ENCODE measurements around the gene CDC20B. TPM values are rescaled to one million over a fixed set of nuclear protein-coding genes. Genes with fewer than 3 reads are reported as not detected.

Gene CDC20B
- polyA plus RNA-seq, 1 donor from 2014 or later: not detected

DNA sequence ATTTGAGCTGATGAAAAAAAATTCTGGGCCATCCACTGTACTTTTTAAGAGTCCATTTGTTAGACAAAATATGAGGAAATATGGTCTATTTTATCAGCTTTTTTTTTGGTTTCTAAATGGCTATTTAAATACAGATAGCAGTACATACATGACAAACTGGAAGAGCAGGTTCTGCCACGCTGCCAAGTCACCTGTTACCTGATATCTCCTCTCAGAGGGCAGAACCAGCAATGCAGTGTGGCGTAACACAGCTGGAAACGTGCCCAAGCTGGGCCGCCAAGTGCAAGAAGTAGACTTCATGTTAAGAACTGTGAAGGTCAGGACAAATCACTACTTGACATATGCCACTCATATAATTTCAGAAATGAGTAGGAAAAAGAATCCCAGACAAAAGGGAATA, 46.0 kb upstream of the CDC20B start:
- H3K4me3 ChIP-seq (ENCODE audit: low read length): no peak overlapping the region
- H3K79me2 ChIP-seq (replicated peaks; ENCODE audit: insufficient read depth, low read length): no peaks in the 10 kb centered on the region

DNA sequence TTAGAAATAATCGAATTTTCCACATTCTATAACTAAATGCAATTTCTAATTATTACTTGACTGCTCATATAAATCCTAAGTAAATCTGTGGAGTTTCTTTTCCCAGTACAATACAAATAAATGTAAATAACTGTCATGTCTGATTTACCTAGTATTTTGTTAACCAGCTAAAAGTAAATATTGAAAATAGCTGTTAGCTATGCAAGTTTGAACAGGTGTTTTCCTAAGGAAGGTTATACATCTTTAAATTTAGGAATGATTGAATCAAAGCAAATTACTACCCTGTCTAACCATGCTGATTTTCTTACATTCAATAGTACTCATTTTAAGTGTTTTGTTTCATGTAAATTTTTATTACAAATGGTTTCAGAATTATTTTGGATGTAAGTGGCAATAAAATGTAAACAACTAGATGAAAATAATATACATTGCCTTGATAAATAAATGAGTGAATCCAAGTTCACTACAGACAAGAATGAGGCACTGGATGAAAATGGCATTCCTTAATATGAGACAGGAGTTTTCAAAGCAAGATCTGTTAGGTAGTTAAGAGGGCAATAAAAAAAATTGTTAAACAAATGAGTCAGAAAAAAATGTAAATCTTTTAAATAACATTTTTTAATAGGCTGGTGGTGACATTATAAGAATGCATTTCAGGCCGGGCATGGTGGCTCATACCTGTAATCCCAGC, 38.4 kb upstream of the CDC20B start:
- Histone ChIP-seq H3K27me3 (ENCODE audit: insufficient read depth, low read depth, low read length) (no peaks in the 10 kb centered on the region), H3K36me3 (ENCODE audit: insufficient read depth, low read length) (no peaks in the 10 kb centered on the region), H4K20me1 (ENCODE audit: insufficient read depth) (no peaks in the 10 kb centered on the region), H3K9ac (ENCODE audit: low read length) (no peak overlapping the region), H2AFZ (ENCODE audit: low read depth, low read length) (no peak overlapping the region), H3K4me3 (ENCODE audit: low read length) (no peak overlapping the region), H3F3A (ENCODE audit: insufficient read depth, low read length, poor library complexity, severe bottlenecking) (no peaks in the 10 kb centered on the region), H3K27ac (ENCODE audit: low read length) (no peak overlapping the region), H3K9me2 (ENCODE audit: insufficient read depth, low read length) (no peaks in the 10 kb centered on the region), H3K4me2 (ENCODE audit: low read length) (no peak overlapping the region), H3K79me2 (replicated peaks; ENCODE audit: insufficient read depth, low read length) (no peaks in the 10 kb centered on the region), H3K9me3 (ENCODE audit: low read length) (no peaks in the 10 kb centered on the region)
- TF ChIP-seq, protein P1, sequence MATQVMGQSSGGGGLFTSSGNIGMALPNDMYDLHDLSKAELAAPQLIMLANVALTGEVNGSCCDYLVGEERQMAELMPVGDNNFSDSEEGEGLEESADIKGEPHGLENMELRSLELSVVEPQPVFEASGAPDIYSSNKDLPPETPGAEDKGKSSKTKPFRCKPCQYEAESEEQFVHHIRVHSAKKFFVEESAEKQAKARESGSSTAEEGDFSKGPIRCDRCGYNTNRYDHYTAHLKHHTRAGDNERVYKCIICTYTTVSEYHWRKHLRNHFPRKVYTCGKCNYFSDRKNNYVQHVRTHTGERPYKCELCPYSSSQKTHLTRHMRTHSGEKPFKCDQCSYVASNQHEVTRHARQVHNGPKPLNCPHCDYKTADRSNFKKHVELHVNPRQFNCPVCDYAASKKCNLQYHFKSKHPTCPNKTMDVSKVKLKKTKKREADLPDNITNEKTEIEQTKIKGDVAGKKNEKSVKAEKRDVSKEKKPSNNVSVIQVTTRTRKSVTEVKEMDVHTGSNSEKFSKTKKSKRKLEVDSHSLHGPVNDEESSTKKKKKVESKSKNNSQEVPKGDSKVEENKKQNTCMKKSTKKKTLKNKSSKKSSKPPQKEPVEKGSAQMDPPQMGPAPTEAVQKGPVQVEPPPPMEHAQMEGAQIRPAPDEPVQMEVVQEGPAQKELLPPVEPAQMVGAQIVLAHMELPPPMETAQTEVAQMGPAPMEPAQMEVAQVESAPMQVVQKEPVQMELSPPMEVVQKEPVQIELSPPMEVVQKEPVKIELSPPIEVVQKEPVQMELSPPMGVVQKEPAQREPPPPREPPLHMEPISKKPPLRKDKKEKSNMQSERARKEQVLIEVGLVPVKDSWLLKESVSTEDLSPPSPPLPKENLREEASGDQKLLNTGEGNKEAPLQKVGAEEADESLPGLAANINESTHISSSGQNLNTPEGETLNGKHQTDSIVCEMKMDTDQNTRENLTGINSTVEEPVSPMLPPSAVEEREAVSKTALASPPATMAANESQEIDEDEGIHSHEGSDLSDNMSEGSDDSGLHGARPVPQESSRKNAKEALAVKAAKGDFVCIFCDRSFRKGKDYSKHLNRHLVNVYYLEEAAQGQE (IDR thresholded peaks at IDR 0.05; ENCODE audit: borderline replicate concordance): no peak
- TF ChIP-seq RAD21 (conservative IDR thresholded peaks at IDR 0.05) (no peak), EP300 (conservative IDR thresholded peaks at IDR 0.05; ENCODE audit: poor library complexity, severe bottlenecking) (no peak), POLR2AphosphoS5 (IDR thresholded peaks at IDR 0.05) (no peak), SMC3 (conservative IDR thresholded peaks at IDR 0.05; ENCODE audit: poor library complexity) (no peak), MXI1 (conservative IDR thresholded peaks at IDR 0.05; ENCODE audit: poor library complexity, severe bottlenecking) (no peak), TAF1 (IDR thresholded peaks at IDR 0.05; ENCODE audit: low read depth) (no peak), EZH2 (IDR thresholded peaks at IDR 0.05; ENCODE audit: borderline replicate concordance, insufficient read depth, low read length, poor library complexity, severe bottlenecking) (no peak)
- TF ChIP-seq, protein P2, sequence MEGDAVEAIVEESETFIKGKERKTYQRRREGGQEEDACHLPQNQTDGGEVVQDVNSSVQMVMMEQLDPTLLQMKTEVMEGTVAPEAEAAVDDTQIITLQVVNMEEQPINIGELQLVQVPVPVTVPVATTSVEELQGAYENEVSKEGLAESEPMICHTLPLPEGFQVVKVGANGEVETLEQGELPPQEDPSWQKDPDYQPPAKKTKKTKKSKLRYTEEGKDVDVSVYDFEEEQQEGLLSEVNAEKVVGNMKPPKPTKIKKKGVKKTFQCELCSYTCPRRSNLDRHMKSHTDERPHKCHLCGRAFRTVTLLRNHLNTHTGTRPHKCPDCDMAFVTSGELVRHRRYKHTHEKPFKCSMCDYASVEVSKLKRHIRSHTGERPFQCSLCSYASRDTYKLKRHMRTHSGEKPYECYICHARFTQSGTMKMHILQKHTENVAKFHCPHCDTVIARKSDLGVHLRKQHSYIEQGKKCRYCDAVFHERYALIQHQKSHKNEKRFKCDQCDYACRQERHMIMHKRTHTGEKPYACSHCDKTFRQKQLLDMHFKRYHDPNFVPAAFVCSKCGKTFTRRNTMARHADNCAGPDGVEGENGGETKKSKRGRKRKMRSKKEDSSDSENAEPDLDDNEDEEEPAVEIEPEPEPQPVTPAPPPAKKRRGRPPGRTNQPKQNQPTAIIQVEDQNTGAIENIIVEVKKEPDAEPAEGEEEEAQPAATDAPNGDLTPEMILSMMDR (IDR thresholded peaks at IDR 0.05; ENCODE audit: poor library complexity, severe bottlenecking): no peak

More for the DNA sequence above, 46.0 kb upstream of the CDC20B start:
- Histone ChIP-seq H3K9me3 (ENCODE audit: low read length) (peaks cover 3% of the 10 kb centered on the region), H3K27me3 (ENCODE audit: insufficient read depth, low read depth, low read length) (peaks cover 62% of the 10 kb centered on the region), H3F3A (ENCODE audit: insufficient read depth, low read length, poor library complexity, severe bottlenecking) (no peaks in the 10 kb centered on the region), H2AFZ (ENCODE audit: low read depth, low read length) (no peak overlapping the region), H3K9ac (ENCODE audit: low read length) (no peak overlapping the region), H4K20me1 (ENCODE audit: insufficient read depth) (no peaks in the 10 kb centered on the region), H3K4me2 (ENCODE audit: low read length) (no peak overlapping the region), H3K9me2 (ENCODE audit: insufficient read depth, low read length) (no peaks in the 10 kb centered on the region), H3K27ac (ENCODE audit: low read length) (no peak overlapping the region), H3K36me3 (ENCODE audit: insufficient read depth, low read length) (no peaks in the 10 kb centered on the region)
- TF ChIP-seq TAF1 (IDR thresholded peaks at IDR 0.05; ENCODE audit: low read depth) (no peak), EP300 (conservative IDR thresholded peaks at IDR 0.05; ENCODE audit: poor library complexity, severe bottlenecking) (no peak), POLR2AphosphoS5 (IDR thresholded peaks at IDR 0.05) (no peak), SMC3 (conservative IDR thresholded peaks at IDR 0.05; ENCODE audit: poor library complexity) (no peak), RAD21 (conservative IDR thresholded peaks at IDR 0.05) (no peak), EZH2 (IDR thresholded peaks at IDR 0.05; ENCODE audit: borderline replicate concordance, insufficient read depth, low read length, poor library complexity, severe bottlenecking) (no peak), MXI1 (conservative IDR thresholded peaks at IDR 0.05; ENCODE audit: poor library complexity, severe bottlenecking) (no peak)
- TF ChIP-seq, protein P1 (IDR thresholded peaks at IDR 0.05; ENCODE audit: borderline replicate concordance): no peak
- TF ChIP-seq, protein P2 (IDR thresholded peaks at IDR 0.05; ENCODE audit: poor library complexity, severe bottlenecking): no peak
